GM21447 (cell line): ENCODE measurements around the gene ZBTB38.
A peak's percentile ranks its signal among the peaks of the same experiment; 100 is the strongest.

Source experiments
- ATAC-seq: cut with Tn5 transposase; IDR thresholded peaks from one replicate; pipeline ENCODE4 v1.9.1; 2021; ENCODE audit not compliant: unreplicated experiment

Gene ZBTB38

GRCh38 chr3:141362736-141363135 is 5.6 kb upstream of the ZBTB38 start:
- ATAC-seq, result no peak

GRCh38 chr3:141365201-141365600 is 3.1 kb upstream of the ZBTB38 start:
- no peak for ATAC-seq

- no peak for ATAC-seq
Observed at GRCh38 chr3:141366285-141367037, 1.8 kb upstream of the ZBTB38 start.

DNA sequence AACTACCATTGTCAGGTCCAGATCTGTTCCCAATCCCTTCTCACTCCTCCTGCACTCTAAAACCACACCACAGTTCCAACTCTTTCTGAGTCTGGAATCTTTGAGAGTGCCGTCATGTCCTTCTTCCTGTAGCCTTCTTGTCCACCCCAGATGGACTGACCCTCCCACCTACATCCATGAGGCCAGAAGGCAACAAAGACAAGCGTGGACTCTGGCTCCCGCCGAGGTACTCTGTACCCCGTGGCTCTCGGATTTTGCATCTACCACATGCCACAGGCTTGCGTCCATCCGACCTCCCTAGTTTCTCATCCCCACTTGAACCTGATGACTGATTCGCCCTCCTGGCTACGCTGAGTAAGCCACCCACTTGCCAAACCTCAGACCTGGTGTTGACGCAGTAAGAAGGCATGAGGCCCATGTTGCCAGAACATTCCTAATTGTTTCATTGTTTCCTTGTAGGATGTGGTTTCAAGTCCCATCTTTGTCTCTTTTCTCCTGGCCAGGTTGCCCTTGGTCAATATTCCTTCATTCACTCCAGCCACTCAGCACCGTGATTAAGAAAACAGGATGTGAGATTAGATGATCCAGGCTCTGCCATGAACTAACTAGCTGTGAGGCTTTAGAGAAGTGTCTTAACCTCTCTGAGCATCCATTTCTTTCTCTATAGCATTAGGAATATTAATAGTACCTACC is 1.1 kb upstream of the ZBTB38 start:
- ATAC-seq, result no peak

- no peak for ATAC-seq
Observed at GRCh38 chr3:141368925-141369794, 856 bp downstream of the ZBTB38 start.

GRCh38 chr3:141370065-141370533 is 1.8 kb downstream of the ZBTB38 start:
- peak; percentile 79 for ATAC-seq

GRCh38 chr3:141371882-141372281 is 3.6 kb downstream of the ZBTB38 start:
- ATAC-seq, result peak; percentile 32

GRCh38 chr3:141372656-141373055 is 4.4 kb downstream of the ZBTB38 start:
- ATAC-seq, result no peak

DNA sequence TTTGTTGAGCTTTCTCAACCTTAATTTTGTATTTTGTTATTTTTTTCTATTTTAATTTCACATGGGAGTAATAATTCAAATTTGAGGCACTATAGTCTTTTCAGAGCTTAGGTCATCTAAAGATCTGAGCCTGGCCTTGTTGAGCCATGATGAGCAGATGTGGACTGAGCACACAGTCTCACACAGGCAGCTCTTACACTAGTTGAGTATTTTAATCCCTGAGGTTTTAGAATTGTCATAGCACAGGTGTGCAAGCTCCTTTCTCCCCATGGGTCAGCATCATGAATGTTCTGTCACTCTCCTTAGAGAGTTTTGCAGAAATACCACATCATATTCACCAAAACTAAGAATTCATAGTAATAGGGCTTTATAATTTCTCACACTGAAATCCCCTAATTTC is 4.9 kb downstream of the ZBTB38 start:
- no peak for ATAC-seq

GRCh38 chr3:141373768-141374526 is 5.6 kb downstream of the ZBTB38 start:
- ATAC-seq, result no peak

- no peak for ATAC-seq
Observed at GRCh38 chr3:141375381-141376301, 7.3 kb downstream of the ZBTB38 start.

- no peak for ATAC-seq
Observed at GRCh38 chr3:141377377-141377776, 9.1 kb downstream of the ZBTB38 start.

- no peak for ATAC-seq
Observed at GRCh38 chr3:141378556-141378955, 10.3 kb downstream of the ZBTB38 start.

DNA sequence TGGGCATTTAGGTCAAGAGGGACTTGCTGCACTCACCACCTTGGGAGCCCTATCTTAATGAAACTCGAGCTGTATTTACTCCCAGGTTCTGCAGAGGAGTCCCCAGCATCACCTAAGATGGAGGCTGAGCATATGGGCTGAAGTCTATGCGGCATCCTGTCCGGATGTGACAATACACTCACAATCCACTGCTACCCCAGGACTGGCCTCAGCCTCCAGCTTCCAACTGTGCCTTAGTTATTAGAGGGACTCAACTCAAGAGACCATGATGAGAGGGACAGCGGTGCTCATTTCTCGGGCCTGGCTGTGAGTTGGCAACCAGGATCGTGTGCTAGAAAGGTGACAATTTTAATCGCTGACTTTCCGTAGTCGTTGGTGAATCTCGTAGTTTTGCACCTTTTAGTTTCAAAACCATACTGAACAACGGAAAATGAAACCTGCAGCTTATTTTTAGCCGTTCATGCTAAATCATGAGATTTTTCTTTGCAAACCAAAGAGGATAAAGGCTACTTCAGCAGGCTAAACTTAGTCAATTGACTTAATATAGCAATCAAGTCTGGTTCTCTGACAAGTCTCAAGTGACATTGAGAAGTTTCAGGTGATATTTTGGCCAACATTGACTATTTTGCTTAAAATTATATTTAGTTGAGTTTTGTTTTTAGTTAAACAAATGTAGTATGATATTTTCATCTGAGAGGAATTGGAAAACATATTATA is 11.1 kb downstream of the ZBTB38 start:
- ATAC-seq, result peak; percentile 59

DNA sequence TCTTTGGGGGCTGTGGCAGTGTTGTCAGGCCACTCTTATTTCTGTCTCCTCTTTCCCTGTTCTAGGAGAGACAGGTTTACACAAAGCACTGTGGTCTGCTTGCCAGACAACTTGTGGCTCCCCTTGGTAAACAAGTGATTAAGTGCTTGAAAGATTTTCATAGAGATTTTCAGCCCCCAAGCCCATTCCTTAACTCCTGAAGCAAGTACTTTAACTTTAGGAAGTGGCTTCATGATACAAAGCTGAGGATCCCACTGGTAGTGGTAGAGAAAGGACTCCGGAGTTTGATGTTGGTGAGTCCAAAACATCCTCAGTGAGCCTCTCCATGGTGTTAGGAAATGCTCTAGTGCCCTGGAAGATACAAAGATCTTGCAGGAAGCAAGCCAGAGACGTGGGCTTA is 12.0 kb downstream of the ZBTB38 start:
- no peak for ATAC-seq

DNA sequence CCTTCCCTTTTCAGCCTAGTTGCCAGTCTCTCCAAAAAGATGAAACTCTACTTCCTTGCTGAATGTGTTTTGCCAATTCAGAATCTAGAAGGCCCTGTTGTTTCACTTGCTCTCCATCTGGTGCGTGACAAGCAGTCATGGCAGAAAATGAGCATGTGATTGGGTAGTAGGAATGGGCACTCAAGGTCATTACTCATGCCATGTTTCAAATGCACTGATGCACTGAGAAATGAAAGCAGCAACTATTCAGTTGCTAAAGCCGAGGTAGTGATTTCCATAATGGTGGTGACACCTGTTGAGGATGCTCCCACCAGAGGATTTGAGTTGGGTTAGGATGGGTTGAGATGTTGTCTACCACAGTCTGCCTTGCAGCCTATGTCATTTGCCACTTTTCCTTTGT is 12.7 kb downstream of the ZBTB38 start:
- ATAC-seq, result peak; percentile 46

GRCh38 chr3:141382571-141382970 is 14.3 kb downstream of the ZBTB38 start:
- ATAC-seq, result no peak

- ATAC-seq, result no peak
Observed at GRCh38 chr3:141383555-141384129, 15.3 kb downstream of the ZBTB38 start.

DNA sequence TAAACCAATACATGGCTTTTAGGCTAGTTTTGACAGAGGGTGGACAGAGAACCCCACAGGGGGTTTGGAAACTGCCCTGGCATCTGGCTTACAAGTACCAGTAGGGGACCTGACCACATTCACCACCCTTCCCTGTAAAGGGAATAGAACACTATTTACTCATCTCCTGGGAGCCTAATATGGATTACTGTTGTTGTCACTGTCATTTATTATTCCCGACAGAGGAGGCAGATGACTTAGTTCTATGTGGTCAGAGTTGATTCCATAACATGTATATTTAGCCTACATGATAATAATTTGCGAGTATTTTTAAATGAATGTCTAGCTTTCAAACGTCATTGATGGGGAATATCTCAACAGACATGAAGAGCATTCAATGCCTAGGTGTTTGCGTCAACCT is 15.9 kb downstream of the ZBTB38 start:
- no peak for ATAC-seq
